ENCODE measurements around the gene CLASP1. TPM values are rescaled to one million over a fixed set of nuclear protein-coding genes. Genes with fewer than 3 reads are reported as not detected.

Gene CLASP1
- total and polyA plus RNA-seq, 2 experiments from 2014 or later, result 20.1 to 37.4 TPM

- Histone ChIP-seq H3K27me3 (replicated peaks; ENCODE audit: insufficient read depth) (no peaks in the 10 kb centered on the region), H3K36me3 (ENCODE audit: low read depth) (0 out of 2 replicates have a peak, but pooled peaks cover 6% of the 10 kb centered on the region), H4K20me1 (ENCODE audit: insufficient read depth) (peaks cover 4% of the 10 kb centered on the region; the same call in 1 of the 2 replicates), H3K4me2 (ENCODE audit: unreplicated experiment) (no peak overlapping the region), H3K27ac (peak overlapping the region; percentile 65; the same call in 1 of the 2 replicates), H3K4me3 (no peak overlapping the region), H3F3A (ENCODE audit: insufficient read depth) (peaks cover 27% of the 10 kb centered on the region), H3K4me1 (ENCODE audit: insufficient read depth) (peaks cover 21% of the 10 kb centered on the region), H2AFZ (no peak overlapping the region), H3K9ac (no peak overlapping the region), H3K79me2 (ENCODE audit: insufficient read depth) (peaks cover 100% of the 10 kb centered on the region), H3K9me3 (ENCODE audit: low read depth) (no peaks in the 10 kb centered on the region), H3K9me2 (ENCODE audit: insufficient read depth) (no peaks in the 10 kb centered on the region)
- WGBS, 2 experiments (ENCODE audit: low coverage in 1 of 2, low lambda C conversion rate in 2 of 2, missing lambda C conversion rate in 2 of 2), result 32 to 46% methylated on average over 1 of the region's 1 CpG
- DNase-seq, result no peak
- in situ Hi-C loops (cut with MboI), result no loop called here
- TF ChIP-seq EZH2phosphoT487 (IDR thresholded peaks at IDR 0.05; ENCODE audit: insufficient read depth, low read depth) (no peak), EZH2 (IDR thresholded peaks at IDR 0.05; ENCODE audit: insufficient read depth, poor library complexity, severe bottlenecking) (no peak)
Observed at GRCh38 chr2:121635371-121635770, 13.9 kb downstream of the CLASP1 start.

- TF ChIP-seq EZH2 (IDR thresholded peaks at IDR 0.05; ENCODE audit: insufficient read depth, poor library complexity, severe bottlenecking) (no peak), EZH2phosphoT487 (IDR thresholded peaks at IDR 0.05; ENCODE audit: insufficient read depth, low read depth) (no peak)
- Histone ChIP-seq H3K79me2 (ENCODE audit: insufficient read depth) (peaks cover 100% of the 10 kb centered on the region), H4K20me1 (ENCODE audit: insufficient read depth) (peaks cover 4% of the 10 kb centered on the region; the same call in 1 of the 2 replicates), H3K9me2 (ENCODE audit: insufficient read depth) (no peaks in the 10 kb centered on the region), H3K9ac (no peak overlapping the region), H3K36me3 (ENCODE audit: low read depth) (0 out of 2 replicates have a peak, but pooled peaks cover 6% of the 10 kb centered on the region), H2AFZ (no peak overlapping the region), H3K4me1 (ENCODE audit: insufficient read depth) (peaks cover 21% of the 10 kb centered on the region), H3K9me3 (ENCODE audit: low read depth) (no peaks in the 10 kb centered on the region), H3F3A (ENCODE audit: insufficient read depth) (peaks cover 27% of the 10 kb centered on the region), H3K4me2 (ENCODE audit: unreplicated experiment) (peak overlapping the region; percentile 67), H3K4me3 (peak overlapping the region; percentile 34; the same call in 1 of the 2 replicates), H3K27me3 (replicated peaks; ENCODE audit: insufficient read depth) (no peaks in the 10 kb centered on the region), H3K27ac (peak overlapping the region; percentile 65)
- DNase-seq, result peak; percentile 52
- WGBS, 2 experiments (ENCODE audit: low coverage in 1 of 2, low lambda C conversion rate in 2 of 2, missing lambda C conversion rate in 2 of 2), result 64 to 66% methylated on average over 6 of the region's 6 CpGs
- in situ Hi-C loops (cut with MboI), result no loop called here
Observed at GRCh38 chr2:121634354-121635307, 14.6 kb downstream of the CLASP1 start.

- in situ Hi-C loops (cut with MboI), result no loop called here
- Histone ChIP-seq H3K4me3 (no peak overlapping the region), H4K20me1 (ENCODE audit: insufficient read depth) (peaks cover 4% of the 10 kb centered on the region; the same call in 1 of the 2 replicates), H2AFZ (no peak overlapping the region), H3K27ac (no peak overlapping the region), H3K27me3 (replicated peaks; ENCODE audit: insufficient read depth) (no peaks in the 10 kb centered on the region), H3K9me2 (ENCODE audit: insufficient read depth) (no peaks in the 10 kb centered on the region), H3F3A (ENCODE audit: insufficient read depth) (peaks cover 27% of the 10 kb centered on the region), H3K4me2 (ENCODE audit: unreplicated experiment) (no peak overlapping the region), H3K4me1 (ENCODE audit: insufficient read depth) (peaks cover 21% of the 10 kb centered on the region), H3K9me3 (ENCODE audit: low read depth) (no peaks in the 10 kb centered on the region), H3K36me3 (ENCODE audit: low read depth) (0 out of 2 replicates have a peak, but pooled peaks cover 6% of the 10 kb centered on the region), H3K79me2 (ENCODE audit: insufficient read depth) (peaks cover 100% of the 10 kb centered on the region), H3K9ac (no peak overlapping the region)
- 94 to 97% methylated on average over 4 of the region's 4 CpGs for WGBS, 2 experiments (ENCODE audit: low coverage in 1 of 2, low lambda C conversion rate in 2 of 2, missing lambda C conversion rate in 2 of 2)
- TF ChIP-seq EZH2 (IDR thresholded peaks at IDR 0.05; ENCODE audit: insufficient read depth, poor library complexity, severe bottlenecking) (no peak), EZH2phosphoT487 (IDR thresholded peaks at IDR 0.05; ENCODE audit: insufficient read depth, low read depth) (no peak)
- DNase-seq, result no peak
Observed at GRCh38 chr2:121633463-121633862, 15.8 kb downstream of the CLASP1 start.

- TF ChIP-seq EZH2phosphoT487 (IDR thresholded peaks at IDR 0.05; ENCODE audit: insufficient read depth, low read depth), result no peak
- no peak for TF ChIP-seq EZH2 (IDR thresholded peaks at IDR 0.05; ENCODE audit: insufficient read depth, poor library complexity, severe bottlenecking)
- Histone ChIP-seq H3K9me3 (ENCODE audit: low read depth) (no peaks in the 10 kb centered on the region), H3K79me2 (ENCODE audit: insufficient read depth) (peaks cover 100% of the 10 kb centered on the region), H3K4me3 (no peak overlapping the region), H3K9ac (no peak overlapping the region), H4K20me1 (ENCODE audit: insufficient read depth) (peaks cover 3% of the 10 kb centered on the region; the same call in 1 of the 2 replicates), H3F3A (ENCODE audit: insufficient read depth) (no peaks in the 10 kb centered on the region), H3K27me3 (replicated peaks; ENCODE audit: insufficient read depth) (no peaks in the 10 kb centered on the region), H3K27ac (no peak overlapping the region), H3K9me2 (ENCODE audit: insufficient read depth) (no peaks in the 10 kb centered on the region), H2AFZ (no peak overlapping the region), H3K4me2 (ENCODE audit: unreplicated experiment) (no peak overlapping the region), H3K36me3 (ENCODE audit: low read depth) (no peaks in the 10 kb centered on the region), H3K4me1 (ENCODE audit: insufficient read depth) (no peaks in the 10 kb centered on the region)
- DNase-seq, result no peak
- in situ Hi-C loops (cut with MboI), result no loop called here
- 95 to 98% methylated on average over 4 of the region's 4 CpGs for WGBS, 2 experiments (ENCODE audit: low coverage in 1 of 2, low lambda C conversion rate in 2 of 2, missing lambda C conversion rate in 2 of 2)
Observed at GRCh38 chr2:121627525-121628050, 21.7 kb downstream of the CLASP1 start.

Measured in GM23248 (cell line).